HT1080 (cell line): Measurements from ENCODE around the gene NOTO. TPM values are rescaled to one million over a fixed set of nuclear protein-coding genes. Genes with fewer than 3 reads are reported as not detected.

Experiments used
- DNase-seq: peaks from one replicate; pipeline ENCODE4 v3.0.0-alpha.2; 2015; ENCODE audit warnings: low read depth
- total RNA-seq: library from RNA; depleted of rRNA; stranded (reverse); fragments of >200 nt; shearing (Covaris generic); gene quantifications from 2 replicates; pipeline ENCODE4 v1.2.3, GENCODE V29; 2014; rRNA removed

Gene NOTO
- total RNA-seq, 1 experiment from 2014 or later: not detected

GRCh38 chr2:73255907-73256617 lies 53.7 kb downstream of the NOTO start:
- no peak for DNase-seq

- DNase-seq: no peak
These were observed 54.2 kb downstream of the NOTO start for GRCh38 chr2:73256618-73256922.

- no peak for DNase-seq
These were observed 54.6 kb downstream of the NOTO start for GRCh38 chr2:73257021-73257420.

- DNase-seq: no peak
These were observed 55.2 kb downstream of the NOTO start for GRCh38 chr2:73257425-73258125.

- no peak for DNase-seq
These were observed 56.0 kb downstream of the NOTO start for GRCh38 chr2:73258186-73258912.

GRCh38 chr2:73258913-73259215 lies 56.5 kb downstream of the NOTO start:
- DNase-seq: no peak

GRCh38 chr2:73259276-73259675 lies 56.9 kb downstream of the NOTO start:
- DNase-seq: no peak

- no peak for DNase-seq
These were observed 57.4 kb downstream of the NOTO start for GRCh38 chr2:73259704-73260337.

- peak; percentile 33 for DNase-seq
These were observed 58.1 kb downstream of the NOTO start for GRCh38 chr2:73260338-73260984.

Other genes starting within 250 kb of the NOTO start
- 10.8 and 13.8 TPM in 2 replicates for gene SFXN5, start 130.9 kb upstream of the NOTO start, total RNA-seq
- gene RAB11FIP5, start 89.6 kb upstream of the NOTO start, total RNA-seq: 34.5 and 35.5 TPM in 2 replicates
- gene SMYD5, start 11.7 kb downstream of the NOTO start, total RNA-seq: 42.1 and 44.0 TPM in 2 replicates
- 57.1 and 64.3 TPM in 2 replicates for gene PRADC1, start 30.7 kb downstream of the NOTO start, total RNA-seq
- 813 and 842 TPM in 2 replicates for gene CCT7, start 31.7 kb downstream of the NOTO start, total RNA-seq
- gene FBXO41, start 81.9 kb downstream of the NOTO start, total RNA-seq: 5.8 and 6.9 TPM in 2 replicates
- not detected in 2 replicates for gene EGR4, start 91.0 kb downstream of the NOTO start, total RNA-seq
- 12.3 and 14.6 TPM in 2 replicates for gene ALMS1, start 183.3 kb downstream of the NOTO start, total RNA-seq